Stimulated activated CD4-positive, alpha-beta T cell treated with anti-CD3 and anti-CD28 coated beads, Interleukin-4, amount 100 ng/mL, for 1 hour (primary cell): ENCODE data around the gene DNAJC5.
A peak's percentile ranks its signal among the peaks of the same experiment; 100 is the strongest.

Experiments used
- DNase-seq: peaks from one replicate; pipeline ENCODE4 v3.0.0-alpha.2; 2020

The DNAJC5 gene

DNA sequence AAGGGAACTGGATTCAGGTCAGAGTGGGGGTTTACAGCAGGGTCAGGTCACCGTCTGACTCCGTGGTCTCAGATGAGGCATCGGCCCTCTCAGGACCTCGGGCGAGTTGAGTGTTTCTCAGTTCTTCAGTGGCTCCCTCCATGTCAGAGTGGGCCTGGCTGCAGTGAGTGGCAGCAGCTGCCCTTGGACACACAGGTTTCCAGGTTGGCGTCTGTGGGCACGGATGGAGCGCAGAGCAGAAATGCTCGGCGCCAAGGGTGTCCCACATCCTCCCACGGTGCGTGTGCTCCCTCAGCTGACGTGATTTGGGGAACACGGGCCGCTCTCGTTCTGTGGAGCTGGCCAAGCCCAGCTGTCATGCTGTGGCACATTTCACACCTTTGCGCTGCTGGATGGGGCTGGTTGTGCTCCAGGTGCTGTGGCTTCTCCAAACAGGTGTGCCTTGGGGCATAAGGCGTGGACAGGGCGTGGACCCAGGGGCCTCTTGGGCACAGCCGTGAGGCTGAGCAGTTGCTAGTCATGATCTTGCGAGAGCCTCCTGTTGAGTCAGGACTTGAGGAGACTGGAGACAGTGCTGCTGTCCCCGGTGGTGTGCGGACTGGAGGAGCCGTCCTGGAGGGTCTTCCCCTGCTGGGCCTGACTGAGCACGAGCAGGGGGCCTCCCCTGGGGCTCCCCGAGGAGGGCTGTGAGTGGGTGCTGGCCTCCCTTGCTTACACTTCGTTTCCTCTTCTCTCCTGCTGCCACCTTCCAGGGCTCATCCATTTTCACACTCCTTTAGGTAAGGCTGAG, 9.5 kb upstream of the DNAJC5 start:
- no peak for DNase-seq

DNA sequence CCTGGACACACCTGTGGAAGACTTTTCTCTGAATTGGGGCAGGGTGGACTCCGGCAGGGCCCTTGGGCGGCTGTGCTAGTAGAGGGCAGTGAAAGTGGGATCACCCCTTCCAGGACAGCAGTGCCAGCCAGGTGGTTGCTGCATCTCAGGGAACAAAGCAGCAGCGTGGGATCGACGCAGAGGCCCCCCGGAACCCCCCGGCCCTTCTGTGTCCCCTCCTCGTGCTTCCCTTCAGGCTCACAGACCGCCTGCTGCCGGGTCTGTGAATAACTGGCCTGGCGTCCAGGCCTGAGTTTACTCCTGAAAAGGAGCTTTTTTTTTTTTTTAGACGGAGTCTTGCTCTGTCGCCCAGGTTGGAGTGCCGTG, 8.9 kb upstream of the DNAJC5 start:
- no peak for DNase-seq

DNA sequence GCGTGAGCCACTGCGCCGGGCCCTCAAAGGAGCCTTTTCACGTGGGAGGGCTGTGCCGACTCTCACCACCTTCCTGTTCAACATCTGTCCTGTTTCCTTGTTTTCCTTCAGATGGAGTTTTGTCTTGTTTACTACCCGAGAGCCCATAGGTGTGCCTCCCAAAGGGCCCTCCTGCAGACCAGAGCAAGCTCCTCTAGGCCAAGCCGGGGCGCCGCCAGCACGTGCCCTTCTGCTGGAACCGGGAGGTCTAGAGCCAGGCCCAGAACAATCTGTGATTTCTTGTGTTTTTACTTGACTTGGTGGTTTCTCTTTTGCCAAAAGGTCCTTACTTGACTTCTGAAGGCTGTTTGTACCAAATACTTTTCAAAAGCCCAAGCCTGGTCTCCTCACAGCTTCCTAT, 8.0 kb upstream of the DNAJC5 start:
- DNase-seq = no peak

DNA sequence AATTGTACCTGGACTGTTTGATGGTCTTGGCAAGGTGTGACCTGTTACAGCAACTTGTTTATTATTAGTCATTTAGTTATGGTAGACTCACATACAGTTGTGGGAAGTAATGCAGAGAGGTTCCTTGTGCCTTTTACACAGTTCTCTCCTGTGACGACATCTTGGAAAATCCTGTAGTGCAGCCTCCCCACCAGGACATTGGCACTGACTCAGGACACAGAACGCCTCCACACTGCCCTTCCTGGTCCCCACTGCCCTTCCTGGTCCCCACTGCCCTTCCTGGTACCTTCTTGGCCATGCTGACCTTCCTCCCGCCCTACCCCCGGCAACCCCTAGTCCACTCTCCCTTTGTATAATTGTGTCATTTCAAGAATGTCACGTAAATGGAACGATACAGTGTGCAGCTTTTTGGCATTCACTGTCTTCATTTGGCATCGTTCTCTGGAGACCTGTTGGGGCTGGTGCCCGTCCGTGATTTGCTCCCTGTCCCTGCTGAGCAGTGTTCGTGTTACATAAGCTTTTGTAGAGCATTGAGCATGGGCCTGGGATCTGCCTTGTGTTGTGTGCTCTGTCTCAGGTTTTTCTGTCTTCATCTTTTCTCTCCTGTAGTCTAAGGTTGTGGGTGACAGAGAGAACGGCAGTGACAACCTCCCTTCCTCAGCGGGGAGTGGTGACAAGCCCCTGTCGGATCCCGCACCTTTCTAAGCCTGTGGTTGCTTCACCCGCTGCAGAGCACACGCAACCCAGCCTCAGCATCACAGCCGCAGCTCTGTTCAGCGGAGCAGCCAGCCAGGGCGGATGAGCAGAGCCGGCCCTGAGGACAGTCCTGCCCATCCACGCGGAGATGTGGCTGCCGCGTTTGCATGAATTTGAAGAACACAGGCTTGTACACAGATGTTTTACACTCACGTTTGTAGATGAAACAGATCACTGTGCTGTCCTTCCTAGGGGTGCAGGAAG, 5.4 kb upstream of the DNAJC5 start:
- DNase-seq = no peak

DNA sequence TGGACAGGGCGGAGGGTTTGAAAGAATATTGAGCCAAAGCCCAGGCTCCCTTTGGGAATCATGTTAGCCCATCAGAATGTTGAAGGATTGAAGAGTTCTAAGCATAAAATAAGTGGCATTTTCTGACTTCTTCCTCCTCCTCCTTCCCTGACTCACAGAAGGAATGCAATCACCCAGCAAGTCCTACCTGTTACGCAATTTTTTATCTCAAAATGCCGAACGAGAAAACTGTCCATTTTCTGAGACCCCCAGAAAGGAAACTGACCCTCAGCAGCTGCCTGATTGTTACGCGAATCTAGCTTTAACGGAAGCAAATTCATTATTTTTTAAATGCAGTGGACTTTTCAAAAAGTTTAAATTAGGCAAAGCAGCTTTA, 4.7 kb upstream of the DNAJC5 start:
- DNase-seq = no peak

DNA sequence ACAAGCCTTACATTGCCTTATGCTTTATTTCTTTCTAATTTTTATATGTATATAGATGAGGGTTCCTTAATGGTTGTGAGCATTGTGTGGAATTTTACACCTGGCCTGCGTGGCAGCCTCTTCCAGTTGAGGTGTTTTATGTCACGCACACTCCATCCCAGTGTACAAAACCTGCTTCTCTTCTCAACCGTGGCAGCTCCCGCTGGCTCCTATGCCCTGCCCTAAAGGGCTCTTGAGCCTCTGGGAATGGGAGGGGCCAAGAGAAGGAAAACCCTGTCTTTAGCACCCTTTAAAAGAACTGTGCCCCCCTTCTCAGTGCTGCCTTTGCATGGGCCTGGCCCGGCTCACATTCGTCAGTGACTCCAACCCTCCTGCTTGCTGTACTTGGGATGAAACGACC, 4.3 kb upstream of the DNAJC5 start:
- no peak for DNase-seq

DNA sequence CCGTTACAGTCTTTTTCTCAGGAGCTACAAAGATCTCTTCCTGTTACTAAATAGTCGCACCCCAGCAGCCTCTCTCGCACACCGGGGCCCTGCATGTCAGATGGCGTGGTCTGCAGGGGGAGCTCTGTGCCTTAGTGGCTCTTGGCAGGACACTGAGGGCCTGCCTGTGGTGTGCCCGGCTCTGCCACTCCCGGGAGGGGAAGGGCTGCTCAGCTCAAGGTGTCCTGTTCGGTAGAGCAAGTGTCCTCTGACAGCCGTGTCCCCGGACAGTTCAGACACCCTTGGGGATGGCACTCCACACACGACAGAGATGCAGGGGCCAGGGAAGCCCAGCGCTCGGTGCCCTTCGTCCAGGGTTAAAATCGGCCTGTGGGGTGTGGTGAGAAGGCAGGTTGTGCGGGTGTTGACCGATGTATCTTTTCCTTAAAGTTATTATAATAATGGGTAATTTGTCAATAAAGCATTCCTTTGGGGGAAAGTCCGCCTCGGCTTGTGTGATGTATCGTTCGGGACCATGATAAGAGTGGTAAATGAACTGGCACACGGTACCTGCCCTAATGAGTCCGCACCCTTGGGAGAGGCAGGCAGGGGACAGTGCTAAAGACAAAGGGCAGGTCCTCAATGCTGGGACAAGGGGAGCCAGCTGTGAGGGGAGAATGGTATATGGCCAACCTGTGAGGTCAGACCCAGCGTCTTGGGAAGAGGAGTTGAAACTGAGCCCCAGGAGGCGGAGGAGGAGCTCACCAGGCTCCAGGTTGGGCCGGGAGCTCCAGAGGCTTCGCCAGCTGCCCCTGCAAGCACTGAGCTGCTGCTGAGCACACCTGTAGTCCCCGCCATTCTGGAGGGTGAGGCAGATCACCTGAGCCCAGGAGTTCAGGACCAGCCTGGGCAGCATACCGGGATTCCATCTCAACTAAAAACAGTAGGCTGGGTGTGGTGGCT, 3.6 kb upstream of the DNAJC5 start:
- no peak for DNase-seq

DNA sequence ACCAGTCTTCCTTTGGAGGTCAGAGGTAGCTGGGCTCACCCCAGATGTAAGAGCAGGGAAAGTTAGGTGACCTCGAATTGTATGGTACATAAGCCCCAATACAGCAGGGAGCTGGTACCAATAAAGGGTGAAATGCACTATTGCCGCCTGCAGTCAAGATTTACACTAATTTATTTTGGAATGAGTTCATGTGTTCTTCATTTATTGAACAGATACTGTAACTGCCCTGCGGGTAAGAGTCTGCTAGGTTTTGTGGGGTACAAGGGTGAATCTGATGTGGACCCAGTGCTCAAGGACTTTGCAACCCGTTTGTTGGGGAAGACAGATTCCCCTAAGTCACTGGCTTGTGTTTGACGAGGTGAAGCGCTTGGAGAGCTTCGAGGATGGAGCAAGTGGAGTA, 2.5 kb upstream of the DNAJC5 start:
- no peak for DNase-seq

DNA sequence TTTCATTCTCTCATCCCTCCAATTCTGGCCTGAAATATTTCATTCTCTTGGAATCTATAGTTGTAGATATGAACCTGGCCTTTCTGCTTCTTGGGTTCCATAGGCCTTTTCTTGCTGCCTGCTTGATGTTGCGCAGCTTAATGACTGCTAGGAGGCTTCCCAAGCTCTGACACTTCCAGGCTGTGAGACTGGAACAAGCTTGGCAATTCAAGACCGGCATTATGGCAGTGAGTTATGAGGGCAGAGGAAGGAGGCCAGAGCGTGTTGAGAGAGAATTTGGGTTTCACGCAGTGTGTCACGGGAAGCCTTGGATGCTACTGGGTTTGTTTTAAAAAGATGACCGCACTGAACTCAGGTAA, 948 bp upstream of the DNAJC5 start:
- DNase-seq = no peak

DNA sequence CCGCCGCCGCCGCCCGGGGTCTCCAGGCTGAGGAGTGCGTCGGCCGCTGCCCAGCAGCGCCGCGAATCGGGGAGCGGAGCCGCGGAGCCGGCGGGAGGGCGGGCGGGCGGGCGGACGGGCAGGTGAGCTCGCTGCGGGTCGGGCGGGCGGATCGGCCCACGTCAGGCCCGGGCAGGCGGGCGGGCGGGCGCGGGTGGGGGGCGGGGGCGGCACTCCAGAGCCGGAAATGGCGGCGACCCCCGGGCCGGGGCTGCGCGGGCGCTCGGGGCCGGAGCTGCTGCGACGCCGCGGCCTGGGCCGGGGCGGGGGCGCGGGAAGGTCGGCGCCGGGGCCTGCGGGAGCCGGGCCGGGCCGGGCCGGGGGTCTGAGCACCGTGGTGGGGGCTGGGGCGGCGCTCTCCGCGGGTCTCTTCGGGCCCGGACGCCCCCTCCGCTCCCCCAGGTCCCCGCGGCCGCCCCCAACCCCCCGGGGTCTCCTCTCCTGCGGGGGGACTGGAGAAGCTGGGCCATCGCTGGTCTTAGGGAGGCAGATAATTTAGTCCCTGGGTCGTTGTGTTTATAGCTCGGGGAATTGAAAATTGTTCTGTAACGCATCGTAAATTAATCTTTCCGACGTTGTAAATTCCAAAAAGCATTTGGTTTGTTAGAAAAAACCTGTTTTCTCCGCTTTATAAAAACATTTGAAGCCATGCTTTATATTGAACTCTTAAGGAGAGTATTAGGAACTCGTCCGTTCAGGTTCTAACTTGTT, 451 bp downstream of the DNAJC5 start:
- DNase-seq = no peak

DNA sequence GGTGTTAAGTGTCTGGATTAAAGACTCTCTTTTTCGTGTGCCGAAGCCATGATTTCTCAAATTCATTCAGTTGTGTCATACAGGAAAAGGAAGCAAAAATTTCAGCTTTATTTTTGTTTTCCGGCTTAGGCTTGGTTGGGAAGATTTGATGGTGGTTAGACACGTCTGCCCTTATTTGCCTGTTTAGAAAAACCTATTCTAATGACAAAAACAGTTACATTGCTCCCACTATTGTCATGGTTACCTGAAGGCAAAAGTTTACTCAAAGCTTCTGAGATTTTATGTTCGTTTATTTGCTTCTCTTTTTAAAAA, 982 bp downstream of the DNAJC5 start:
- no peak for DNase-seq

DNA sequence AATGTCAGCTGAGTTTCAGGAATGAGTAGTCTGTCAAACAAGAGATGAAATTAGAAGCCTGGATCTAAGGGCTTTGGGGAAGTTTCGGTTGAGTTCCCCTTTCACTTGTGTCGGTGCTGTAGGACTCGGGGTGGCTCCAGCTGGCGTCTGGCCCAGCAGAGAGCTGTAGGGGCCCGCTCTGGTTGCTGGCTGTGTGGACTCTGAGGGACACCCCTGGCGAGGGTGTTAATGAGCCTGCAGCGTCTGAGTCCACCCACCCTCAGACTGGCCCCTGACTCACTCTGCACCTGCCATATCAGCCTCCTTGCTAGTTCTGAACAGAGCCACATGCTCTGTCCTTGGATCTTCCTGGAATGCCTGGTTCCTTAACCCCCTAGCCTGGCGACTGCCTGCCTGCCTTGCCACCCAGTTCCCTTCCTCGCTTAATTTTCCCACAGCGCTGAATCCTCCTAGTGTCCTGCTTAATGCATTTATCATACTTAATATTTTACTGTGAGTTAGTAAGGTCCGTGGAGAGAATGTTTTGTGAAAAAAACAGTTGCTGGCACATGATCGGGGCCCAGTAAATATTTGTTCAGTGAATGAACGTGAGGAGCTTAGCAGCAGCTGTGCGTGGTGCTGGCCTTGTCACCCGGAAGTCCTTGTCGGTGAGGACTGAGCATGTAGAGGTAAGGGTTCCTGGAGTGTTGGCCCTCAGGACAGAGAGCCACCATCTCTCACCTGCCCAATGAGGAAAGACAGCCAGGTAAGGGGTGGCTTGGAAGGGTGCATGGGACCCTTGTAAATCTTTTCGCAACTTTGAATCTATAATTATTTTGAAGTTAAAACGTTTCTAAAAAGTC, 1.6 kb downstream of the DNAJC5 start:
- peak; percentile 26 for DNase-seq

DNA sequence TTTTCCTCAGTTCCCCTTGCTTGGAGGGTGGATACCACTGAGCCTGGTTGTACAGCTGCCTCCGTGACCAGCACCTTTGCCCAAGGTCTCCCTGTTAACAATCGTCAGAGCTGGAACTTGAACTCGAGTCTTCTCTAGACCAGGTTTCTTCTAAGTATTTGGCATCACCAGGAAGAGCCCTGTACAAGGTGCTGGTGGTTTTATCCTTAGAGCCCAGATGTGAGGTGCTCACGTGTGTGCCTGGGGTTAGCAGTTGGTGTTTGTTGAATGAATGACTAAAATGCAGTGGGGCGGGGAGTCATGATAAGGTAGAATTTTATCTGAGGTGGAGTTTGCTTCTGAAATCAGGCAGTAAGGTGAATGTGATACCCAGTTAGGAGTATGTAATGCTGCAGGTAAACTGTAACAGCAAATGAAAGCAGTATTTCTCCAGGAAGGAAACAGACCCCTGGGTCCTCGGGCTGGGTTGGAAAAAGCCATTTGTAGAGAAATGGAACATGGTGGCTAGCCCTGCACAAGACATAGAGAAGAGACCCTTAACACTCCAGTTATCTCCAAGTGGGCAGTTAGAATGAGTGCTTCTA, 3.1 kb downstream of the DNAJC5 start:
- DNase-seq = no peak

DNA sequence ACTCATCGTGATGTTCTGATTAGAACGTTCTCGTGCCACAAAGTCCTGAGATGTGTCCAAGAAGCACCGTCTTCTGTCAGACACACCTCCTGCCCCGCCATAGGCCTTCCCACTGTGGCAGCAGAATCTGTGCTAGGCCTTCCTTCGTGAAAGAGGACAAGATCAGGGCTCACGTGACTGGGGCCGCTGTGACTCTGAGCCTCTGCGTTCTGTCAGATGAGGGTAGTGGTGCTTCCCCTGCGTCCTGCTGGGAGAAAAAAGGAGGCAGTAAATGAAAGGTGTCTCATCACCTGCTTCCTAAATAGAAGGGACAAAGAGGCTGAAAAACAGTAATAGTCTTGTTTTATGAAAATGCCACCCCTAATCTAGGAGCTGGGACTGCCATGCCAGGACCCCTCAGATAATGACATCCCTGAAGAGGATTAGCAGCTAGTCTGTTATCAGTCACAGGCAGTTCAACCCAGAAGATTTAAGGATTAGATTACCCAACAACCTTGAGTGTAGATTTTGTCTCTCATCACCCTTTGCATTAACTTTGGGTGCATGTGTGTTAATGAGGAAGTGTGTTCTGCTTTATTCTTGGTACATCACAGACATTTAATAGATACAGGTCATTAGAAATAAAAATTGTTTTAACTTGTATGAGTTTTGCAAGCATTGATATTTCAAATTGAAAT, 4.1 kb downstream of the DNAJC5 start:
- no peak for DNase-seq

DNA sequence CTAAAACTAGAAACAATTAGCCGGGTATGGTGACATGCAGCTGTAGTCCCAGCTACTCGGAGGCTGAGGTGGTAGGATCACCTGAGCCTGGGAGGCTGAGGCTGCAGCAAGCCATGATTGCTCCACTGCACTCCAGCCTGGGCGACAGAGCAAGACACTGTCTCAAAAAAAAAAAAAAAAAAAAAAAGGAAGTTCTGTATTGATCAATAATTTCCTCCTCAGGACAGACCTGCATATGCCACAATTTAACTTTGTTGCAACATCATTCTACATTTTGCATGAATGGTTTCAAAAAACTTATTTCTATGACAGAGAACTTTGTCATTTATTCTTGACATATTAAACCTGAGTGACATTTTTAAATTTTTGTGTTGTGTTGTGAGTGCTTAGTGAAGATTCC, 5.5 kb downstream of the DNAJC5 start:
- no peak for DNase-seq

DNA sequence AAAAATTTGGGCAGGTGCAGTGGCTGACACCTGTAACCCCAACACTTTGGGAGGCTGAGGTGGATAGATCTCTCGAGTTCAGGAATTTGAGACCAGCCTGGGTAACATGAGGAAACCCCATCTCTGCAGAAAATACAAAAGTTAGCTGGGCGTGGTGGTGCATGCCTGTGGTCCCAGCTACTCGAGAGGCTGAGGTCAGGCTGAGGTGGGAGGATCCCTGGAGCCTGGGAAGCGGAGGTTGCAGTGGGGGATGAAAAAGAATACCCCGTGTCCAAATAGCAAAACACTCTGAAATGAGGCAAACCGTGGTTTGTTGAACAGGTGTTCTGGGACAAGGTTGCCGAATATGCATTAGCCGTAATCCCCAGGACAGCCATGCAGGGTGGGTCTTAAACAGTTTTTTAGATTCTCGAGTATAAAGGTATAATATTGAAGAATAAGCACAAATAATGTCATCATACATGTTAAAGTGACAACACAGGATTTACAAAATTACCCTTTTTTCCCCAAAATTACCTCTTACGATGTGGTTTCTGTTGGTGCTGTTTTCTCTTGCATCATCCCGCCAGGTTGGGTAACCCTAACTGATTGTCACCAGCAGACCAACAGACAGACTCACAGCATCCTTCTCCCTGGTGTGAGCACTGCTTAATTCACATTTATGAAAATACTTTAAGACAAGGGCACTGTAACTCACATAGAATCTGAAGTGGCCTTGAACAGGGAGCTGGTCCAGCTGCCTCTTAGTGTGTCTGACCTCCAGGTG, 9.1 kb downstream of the DNAJC5 start:
- no peak for DNase-seq

DNA sequence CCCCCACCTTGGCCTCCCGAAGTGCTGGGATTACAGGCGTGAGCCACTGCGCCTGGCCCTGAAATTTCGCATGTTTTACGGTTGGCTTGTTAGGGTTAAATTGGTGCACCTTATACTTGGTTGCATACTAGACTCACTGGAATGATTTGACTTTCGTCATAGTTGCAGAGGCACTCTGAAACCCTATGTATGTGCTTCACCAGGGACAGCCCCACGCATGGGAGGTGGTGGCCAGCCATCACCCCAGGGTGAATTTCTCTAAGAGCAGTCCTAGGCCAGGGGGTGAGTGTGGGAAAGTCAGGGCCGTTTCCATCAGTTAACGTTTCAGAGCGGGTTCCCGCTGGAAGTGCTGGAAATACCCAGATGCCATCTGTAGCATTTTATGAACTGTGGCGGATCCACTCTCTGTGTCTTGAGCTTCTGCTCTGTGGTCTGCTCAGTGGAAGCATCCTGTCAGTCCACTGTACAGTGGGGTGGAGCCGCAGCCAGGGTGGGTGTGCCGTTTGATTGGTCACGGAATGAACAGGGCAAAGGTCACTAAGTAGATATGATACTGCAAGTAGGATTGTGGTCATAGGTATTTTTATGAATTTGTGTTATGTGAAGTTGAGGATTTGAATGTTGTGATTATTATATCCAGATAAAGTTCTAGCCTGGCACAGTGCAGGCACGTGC, 13.2 kb downstream of the DNAJC5 start:
- DNase-seq = no peak

DNA sequence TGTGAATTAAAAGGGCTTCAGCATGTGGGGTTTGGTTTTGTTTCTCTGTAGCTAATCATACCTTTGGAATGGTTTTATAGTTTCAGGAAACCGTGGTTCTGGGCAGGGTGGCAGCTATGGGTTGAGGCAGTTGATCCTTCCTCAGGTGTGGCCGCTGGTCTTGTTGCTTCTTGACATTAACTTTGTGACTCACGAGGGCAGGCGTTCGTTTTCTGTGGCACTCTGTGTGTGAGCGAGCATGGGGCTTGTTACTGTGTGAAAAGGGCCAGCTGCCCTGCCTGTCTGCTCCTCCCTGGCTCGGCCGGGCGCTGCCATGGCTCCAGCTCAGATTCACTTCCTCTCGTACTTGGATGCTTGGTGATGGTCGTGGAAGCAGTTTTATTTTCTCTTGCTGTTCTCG, 16.2 kb downstream of the DNAJC5 start:
- no peak for DNase-seq

DNA sequence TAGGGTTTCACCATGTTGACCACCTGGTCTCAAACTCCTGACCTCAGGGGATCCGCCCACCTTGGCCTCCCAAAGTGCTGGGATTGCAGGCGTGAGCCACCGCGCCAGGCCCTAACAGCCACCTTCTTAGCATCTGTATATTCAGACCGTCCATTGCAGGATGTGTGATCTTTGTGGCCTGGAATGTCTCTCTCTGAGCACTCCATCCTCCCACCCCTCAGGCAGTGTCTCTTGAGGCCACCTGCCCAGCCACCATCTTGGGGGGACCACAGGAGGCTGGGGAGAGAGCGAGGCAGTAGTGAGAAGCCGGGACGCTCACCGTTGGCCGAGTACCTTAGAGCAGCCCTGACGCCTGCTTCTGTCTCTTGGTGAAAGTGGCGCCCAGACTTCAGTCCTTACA, 18.8 kb downstream of the DNAJC5 start:
- DNase-seq = no peak
